MM.1S (cell line): ENCODE measurements around the gene SPACA9.

Experiments used
- DNase-seq: peaks from one replicate; pipeline ENCODE4 v3.0.0-alpha.2; 2015
- H2AFZ ChIP-seq: fragments of 300-600 bp; sonication (generic); 2 replicates; pipeline ENCODE4 v1.6.0; 2016; ENCODE audit warnings: antibody characterized with exemption, low read length
- H3F3A ChIP-seq: fragments of 300-600 bp; sonication (generic); 2 replicates; pipeline ENCODE4 v1.6.1; 2016; ENCODE audit warnings: mild to moderate bottlenecking, antibody characterized with exemption, low read length, moderate library complexity, mixed read lengths; ENCODE audit not compliant: insufficient read depth
- H3K27ac ChIP-seq: fragments of 300-600 bp; sonication (generic); 2 replicates; pipeline ENCODE4 v1.5.1; 2016; ENCODE audit warnings: mild to moderate bottlenecking, low read length
- H3K27me3 ChIP-seq: fragments of 300-600 bp; sonication (generic); replicated peaks from 2 replicates; pipeline ENCODE4 v1.6.0; 2016; ENCODE audit warnings: low read length; ENCODE audit not compliant: insufficient read depth
- H3K36me3 ChIP-seq: fragments of 300-600 bp; sonication (generic); replicated peaks from 2 replicates; pipeline ENCODE4 v1.6.1; 2016; ENCODE audit warnings: mild to moderate bottlenecking, low read length, mixed read lengths; ENCODE audit not compliant: insufficient read depth
- H3K4me1 ChIP-seq: fragments of 300-600 bp; sonication (generic); 2 replicates; pipeline ENCODE4 v1.6.1; 2016; ENCODE audit warnings: low read length, mixed read lengths
- H3K4me2 ChIP-seq: fragments of 300-600 bp; sonication (generic); 2 replicates; pipeline ENCODE4 v1.6.0; 2016; ENCODE audit warnings: low read depth, low read length
- H3K4me3 ChIP-seq: fragments of 300-600 bp; sonication (generic); 2 replicates; pipeline ENCODE4 v1.5.1; 2016; ENCODE audit warnings: low read length, mixed read lengths
- H3K79me2 ChIP-seq: fragments of 300-600 bp; sonication (generic); 2 replicates; pipeline ENCODE4 v1.6.1; 2016; ENCODE audit warnings: mixed run types, low read length, mixed read lengths
- H3K9ac ChIP-seq: fragments of 300-600 bp; sonication (generic); 2 replicates; pipeline ENCODE4 v1.6.1; 2016; ENCODE audit warnings: low read length, mixed read lengths
- H3K9me2 ChIP-seq: fragments of 300-600 bp; sonication (generic); replicated peaks from 2 replicates; pipeline ENCODE4 v1.6.1; 2016; ENCODE audit warnings: mild to moderate bottlenecking, low read length, mixed read lengths; ENCODE audit not compliant: insufficient read depth
- H3K9me3 ChIP-seq: fragments of 300-600 bp; sonication (generic); replicated peaks from 2 replicates; pipeline ENCODE4 v1.6.1; 2016; ENCODE audit warnings: mild to moderate bottlenecking, low read length, mixed read lengths; ENCODE audit not compliant: insufficient read depth
- H4K20me1 ChIP-seq: fragments of 300-600 bp; sonication (generic); 2 replicates; pipeline ENCODE4 v1.6.1; 2016; ENCODE audit warnings: mild to moderate bottlenecking, low read length, moderate library complexity, mixed read lengths; ENCODE audit not compliant: insufficient read depth
- CTCF ChIP-seq: fragments of 300-600 bp; sonication (generic); IDR thresholded peaks from 2 replicates; pipeline ENCODE4 v1.5.1; 2016; ENCODE audit warnings: antibody characterized with exemption, low read length, mixed read lengths
- EZH2 ChIP-seq: fragments of 300-600 bp; sonication (generic); optimal IDR thresholded peaks from 2 replicates; pipeline ENCODE3; 2017; ENCODE audit warnings: low read depth, mild to moderate bottlenecking, antibody characterized with exemption, low read length, mixed read lengths
- EZH2phosphoT487 ChIP-seq: fragments of 300-600 bp; sonication (generic); IDR thresholded peaks from 2 replicates; pipeline ENCODE4 v1.6.1; 2018; ENCODE audit warnings: antibody characterized with exemption, low read length

SPACA9 gene

GRCh38 chr9:132834343-132834742, 44.4 kb upstream of the SPACA9 start:
- no peaks in the 10 kb centered on the region for H3K9me3 ChIP-seq
- no peaks in the 10 kb centered on the region for H3K36me3 ChIP-seq
- H3K4me3 ChIP-seq: no peak overlapping the region
- H3K79me2 ChIP-seq: no peaks in the 10 kb centered on the region
- no peaks in the 10 kb centered on the region for H3K9me2 ChIP-seq
- TF ChIP-seq EZH2phosphoT487 (no peak), CTCF (no peak), EZH2 (no peak)
- H3K27ac ChIP-seq: no peak overlapping the region
- H4K20me1 ChIP-seq: no peaks in the 10 kb centered on the region
- no peak overlapping the region for H3K4me2 ChIP-seq
- no peak overlapping the region for H3K9ac ChIP-seq
- no peak overlapping the region for H2AFZ ChIP-seq
- DNase-seq: no peak
- no peaks in the 10 kb centered on the region for H3F3A ChIP-seq
- peaks cover 4% of the 10 kb centered on the region for H3K4me1 ChIP-seq
- H3K27me3 ChIP-seq: no peaks in the 10 kb centered on the region

GRCh38 chr9:132837501-132838286, 41.0 kb upstream of the SPACA9 start:
- Histone ChIP-seq H3K9me3 (no peaks in the 10 kb centered on the region), H3K4me1 (no peaks in the 10 kb centered on the region), H3K9ac (no peak overlapping the region), H3K9me2 (no peaks in the 10 kb centered on the region), H3K36me3 (no peaks in the 10 kb centered on the region), H3K4me3 (no peak overlapping the region), H2AFZ (no peak overlapping the region), H3K79me2 (no peaks in the 10 kb centered on the region), H4K20me1 (no peaks in the 10 kb centered on the region), H3K27ac (no peak overlapping the region), H3F3A (no peaks in the 10 kb centered on the region), H3K27me3 (no peaks in the 10 kb centered on the region), H3K4me2 (no peak overlapping the region)
- TF ChIP-seq CTCF: no peak
- no peak for TF ChIP-seq EZH2phosphoT487
- TF ChIP-seq EZH2: no peak
- no peak for DNase-seq

- no peak overlapping the region for H3K4me3 ChIP-seq
- H3K4me2 ChIP-seq: no peak overlapping the region
- H3K27ac ChIP-seq: no peak overlapping the region
- TF ChIP-seq EZH2phosphoT487 (no peak), CTCF (no peak), EZH2 (no peak)
- H3K9me3 ChIP-seq: no peaks in the 10 kb centered on the region
- no peak overlapping the region for H3K9ac ChIP-seq
- H3K9me2 ChIP-seq: no peaks in the 10 kb centered on the region
- no peaks in the 10 kb centered on the region for H4K20me1 ChIP-seq
- no peaks in the 10 kb centered on the region for H3F3A ChIP-seq
- H3K4me1 ChIP-seq: no peaks in the 10 kb centered on the region
- no peaks in the 10 kb centered on the region for H3K27me3 ChIP-seq
- no peak overlapping the region for H2AFZ ChIP-seq
- no peaks in the 10 kb centered on the region for H3K36me3 ChIP-seq
- H3K79me2 ChIP-seq: no peaks in the 10 kb centered on the region
- DNase-seq: no peak
Measured at GRCh38 chr9:132838291-132838690, 40.4 kb upstream of the SPACA9 start.
